ENCODE measurements around the gene NANOS1.
"Not testable (repeated sequence)": the region's sequence is repeated elsewhere in the genome, so short reads cannot be mapped to it uniquely, and the experiment has no call there.

Gene NANOS1

GRCh38 chr10:119020627-119020946, 8.9 kb upstream of the NANOS1 start:
- no peak for DNase-seq

GRCh38 chr10:119022846-119023552, 6.5 kb upstream of the NANOS1 start:
- no peak for DNase-seq

GRCh38 chr10:119023553-119023868, 6.0 kb upstream of the NANOS1 start:
- DNase-seq, result no peak

GRCh38 chr10:119024882-119025281, 4.6 kb upstream of the NANOS1 start:
- no peak for DNase-seq

GRCh38 chr10:119025336-119025735, 4.2 kb upstream of the NANOS1 start:
- no peak for DNase-seq

GRCh38 chr10:119025776-119026175, 3.7 kb upstream of the NANOS1 start:
- no peak for DNase-seq

- DNase-seq, result no peak
These were observed 3.0 kb upstream of the NANOS1 start for GRCh38 chr10:119026301-119027110.

- not testable (repeated sequence) for DNase-seq
These were observed 1.0 kb upstream of the NANOS1 start for GRCh38 chr10:119028445-119028899.

GRCh38 chr10:119028900-119029612, 458 bp upstream of the NANOS1 start:
- DNase-seq, result peak; percentile 6

GRCh38 chr10:119030421-119031250, 1.1 kb downstream of the NANOS1 start:
- DNase-seq, result peak; percentile 6

GRCh38 chr10:119031496-119032059, 2.1 kb downstream of the NANOS1 start:
- no peak for DNase-seq

GRCh38 chr10:119039161-119039560, 9.6 kb downstream of the NANOS1 start:
- no peak for DNase-seq

GRCh38 chr10:119041326-119041725, 11.8 kb downstream of the NANOS1 start:
- no peak for DNase-seq

GRCh38 chr10:119042169-119042568, 12.7 kb downstream of the NANOS1 start:
- DNase-seq, result no peak

GRCh38 chr10:119045561-119045960, 16.0 kb downstream of the NANOS1 start:
- DNase-seq, result no peak

- DNase-seq, result no peak
These were observed 19.8 kb downstream of the NANOS1 start for GRCh38 chr10:119049361-119049760.

- no peak for DNase-seq
These were observed 20.3 kb downstream of the NANOS1 start for GRCh38 chr10:119049777-119050176.

GRCh38 chr10:119051775-119052174, 22.3 kb downstream of the NANOS1 start:
- no peak for DNase-seq

GRCh38 chr10:119055472-119055871, 26.0 kb downstream of the NANOS1 start:
- no peak for DNase-seq

GRCh38 chr10:119058010-119058409, 28.5 kb downstream of the NANOS1 start:
- no peak for DNase-seq

- DNase-seq, result no peak
These were observed 30.0 kb downstream of the NANOS1 start for GRCh38 chr10:119059557-119059956.

- DNase-seq, result no peak
These were observed 30.6 kb downstream of the NANOS1 start for GRCh38 chr10:119060107-119060506.

GRCh38 chr10:119061352-119061751, 31.8 kb downstream of the NANOS1 start:
- DNase-seq, result no peak
